H1 (cell line): ENCODE data around the gene TP73.

Experiments used
- EP300 ChIP-seq, 2 experiments: IDR thresholded peaks; 1 replicate in 1 of 2; 2 replicates in 1 of 2; pipeline ENCODE4 v1.6.1; 2011 to 2012; ENCODE audit warnings: low read depth in 2 of 2, low read length in 2 of 2, mild to moderate bottlenecking in 2 of 2, borderline replicate concordance in 1 of 2, inconsistent platforms in 1 of 2, moderate library complexity in 1 of 2
- MAX ChIP-seq: IDR thresholded peaks from 2 replicates; pipeline ENCODE4 v1.6.1; 2012; ENCODE audit warnings: inconsistent platforms
- POLR2A ChIP-seq, 2 experiments: IDR thresholded peaks; 1 replicate in 1 of 2; 2 replicates in 1 of 2; pipeline ENCODE4 v1.6.1; 2011; ENCODE audit warnings: low read depth in 2 of 2, low read length in 2 of 2, mild to moderate bottlenecking in 2 of 2; ENCODE audit errors: control extremely low read depth in 1 of 2
- SAP30 ChIP-seq: fragments of 300-600 bp; sonication (generic); IDR thresholded peaks from 2 replicates; pipeline ENCODE4 v1.7.1; 2012; ENCODE audit warnings: low read length, moderate library complexity, mild to moderate bottlenecking, inconsistent platforms; ENCODE audit not compliant: insufficient read depth, insufficient replicate concordance
- SP2 ChIP-seq: IDR thresholded peaks from 2 replicates; pipeline ENCODE4 v1.6.1; 2012; ENCODE audit warnings: mild to moderate bottlenecking, low read length, inconsistent platforms
- SP4 ChIP-seq: IDR thresholded peaks from 2 replicates; pipeline ENCODE4 v1.6.1; 2012; ENCODE audit warnings: low read length, inconsistent platforms
- TF ChIP-seq, protein P1 (sequence below), 3 experiments: IDR thresholded peaks; 1 replicate in 2 of 3; 2 replicates in 1 of 3; pipeline versions ENCODE4 v1.5.1 to v1.6.1; 2011; ENCODE audit warnings: low read length in 3 of 3, mild to moderate bottlenecking in 3 of 3, inconsistent platforms in 2 of 3, low read depth in 1 of 3, moderate library complexity in 1 of 3; ENCODE audit not compliant: insufficient read depth in 1 of 3; ENCODE audit errors: control extremely low read depth in 1 of 3
- TF ChIP-seq, protein P2 (sequence below): IDR thresholded peaks from 2 replicates; pipeline ENCODE4 v1.6.1; 2012; ENCODE audit warnings: inconsistent platforms

DNA sequence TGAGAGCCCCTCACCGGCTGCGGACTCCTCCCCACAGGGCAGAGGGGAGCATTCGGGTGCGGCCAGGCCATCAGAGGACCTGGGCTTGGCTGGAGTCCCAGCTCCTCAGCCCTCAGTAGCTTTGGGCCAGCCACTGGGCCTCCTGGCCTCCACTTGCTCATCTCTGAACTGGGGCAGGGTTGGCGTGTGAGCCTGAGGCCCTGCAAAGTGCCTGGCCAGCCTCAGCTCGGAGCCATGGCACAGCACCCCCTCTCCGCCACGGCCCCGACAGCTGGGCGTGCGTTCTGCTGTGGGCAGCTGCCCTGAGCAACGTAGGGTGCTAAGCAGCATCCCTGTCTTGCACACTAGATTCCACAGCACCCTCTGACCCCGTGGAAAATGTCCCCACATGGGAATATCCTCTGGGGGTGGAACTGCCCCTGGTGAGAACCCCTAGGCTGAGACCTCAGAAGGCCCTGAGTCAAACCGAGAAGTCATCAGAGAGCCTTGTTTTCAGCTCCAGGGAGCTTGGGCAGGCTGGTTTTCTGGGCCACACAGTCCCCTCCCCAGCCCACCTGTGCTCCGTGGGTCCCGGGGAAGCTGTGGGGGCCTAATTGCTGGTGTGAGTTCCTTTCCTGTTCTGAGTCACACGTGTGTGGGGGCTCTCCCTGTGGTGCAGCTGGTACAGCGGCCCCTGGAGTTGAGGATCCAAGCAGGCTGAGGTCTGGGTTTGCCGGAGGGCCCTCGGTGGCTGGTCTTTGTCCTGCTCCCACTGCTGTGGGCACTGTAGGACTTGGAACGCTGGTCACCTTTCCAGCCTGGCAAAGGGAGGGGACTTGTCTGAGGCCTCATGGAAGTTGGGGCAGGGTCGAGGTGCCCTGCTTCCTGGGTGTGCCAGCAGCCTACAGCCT is 24.5 kb downstream of the TP73 start:
- TF ChIP-seq SAP30 (no peak), SP4 (no peak), POLR2A (IDR thresholded peaks at IDR 0.05; ENCODE audit: control extremely low read depth in 1 of 2, low read depth in 2 of 2, low read length in 2 of 2) (no peak), SP2 (no peak), MAX (no peak), EP300 (IDR thresholded peaks at IDR 0.05; ENCODE audit: borderline replicate concordance in 1 of 2, low read depth in 2 of 2, low read length in 2 of 2) (no peak)
- TF ChIP-seq, protein P1, sequence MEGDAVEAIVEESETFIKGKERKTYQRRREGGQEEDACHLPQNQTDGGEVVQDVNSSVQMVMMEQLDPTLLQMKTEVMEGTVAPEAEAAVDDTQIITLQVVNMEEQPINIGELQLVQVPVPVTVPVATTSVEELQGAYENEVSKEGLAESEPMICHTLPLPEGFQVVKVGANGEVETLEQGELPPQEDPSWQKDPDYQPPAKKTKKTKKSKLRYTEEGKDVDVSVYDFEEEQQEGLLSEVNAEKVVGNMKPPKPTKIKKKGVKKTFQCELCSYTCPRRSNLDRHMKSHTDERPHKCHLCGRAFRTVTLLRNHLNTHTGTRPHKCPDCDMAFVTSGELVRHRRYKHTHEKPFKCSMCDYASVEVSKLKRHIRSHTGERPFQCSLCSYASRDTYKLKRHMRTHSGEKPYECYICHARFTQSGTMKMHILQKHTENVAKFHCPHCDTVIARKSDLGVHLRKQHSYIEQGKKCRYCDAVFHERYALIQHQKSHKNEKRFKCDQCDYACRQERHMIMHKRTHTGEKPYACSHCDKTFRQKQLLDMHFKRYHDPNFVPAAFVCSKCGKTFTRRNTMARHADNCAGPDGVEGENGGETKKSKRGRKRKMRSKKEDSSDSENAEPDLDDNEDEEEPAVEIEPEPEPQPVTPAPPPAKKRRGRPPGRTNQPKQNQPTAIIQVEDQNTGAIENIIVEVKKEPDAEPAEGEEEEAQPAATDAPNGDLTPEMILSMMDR (IDR thresholded peaks at IDR 0.05; ENCODE audit: control extremely low read depth in 1 of 3, insufficient read depth in 1 of 3, low read depth in 1 of 3, low read length in 3 of 3): no peak
- TF ChIP-seq, protein P2, sequence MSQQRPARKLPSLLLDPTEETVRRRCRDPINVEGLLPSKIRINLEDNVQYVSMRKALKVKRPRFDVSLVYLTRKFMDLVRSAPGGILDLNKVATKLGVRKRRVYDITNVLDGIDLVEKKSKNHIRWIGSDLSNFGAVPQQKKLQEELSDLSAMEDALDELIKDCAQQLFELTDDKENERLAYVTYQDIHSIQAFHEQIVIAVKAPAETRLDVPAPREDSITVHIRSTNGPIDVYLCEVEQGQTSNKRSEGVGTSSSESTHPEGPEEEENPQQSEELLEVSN: no peak
